ENCODE measurements around the gene SPEN.

The SPEN gene

GRCh38 chr1:15966081-15966955, 118.8 kb downstream of the SPEN start:
- no peak overlapping the region for H3K4me3 ChIP-seq (ENCODE audit: control insufficient read depth, low read depth, low read length)
- DNase-seq (ENCODE audit: low read depth) = peak; percentile 78
- TF ChIP-seq CTCF (conservative IDR thresholded peaks at IDR 0.05; ENCODE audit: control insufficient read depth, insufficient read depth, low read depth, low read length) = no peak

- no peak for TF ChIP-seq CTCF (conservative IDR thresholded peaks at IDR 0.05; ENCODE audit: control insufficient read depth, insufficient read depth, low read depth, low read length)
- DNase-seq (ENCODE audit: low read depth) = no peak
- H3K4me3 ChIP-seq (ENCODE audit: control insufficient read depth, low read depth, low read length) = no peak overlapping the region
Measured at GRCh38 chr1:15966956-15967344, 119.4 kb downstream of the SPEN start.

GRCh38 chr1:15968172-15968571, 120.7 kb downstream of the SPEN start:
- H3K4me3 ChIP-seq (ENCODE audit: control insufficient read depth, low read depth, low read length) = no peak overlapping the region
- no peak for DNase-seq (ENCODE audit: low read depth)
- no peak for TF ChIP-seq CTCF (conservative IDR thresholded peaks at IDR 0.05; ENCODE audit: control insufficient read depth, insufficient read depth, low read depth, low read length)

- DNase-seq (ENCODE audit: low read depth) = no peak
- H3K4me3 ChIP-seq (ENCODE audit: control insufficient read depth, low read depth, low read length) = no peak overlapping the region
- TF ChIP-seq CTCF (conservative IDR thresholded peaks at IDR 0.05; ENCODE audit: control insufficient read depth, insufficient read depth, low read depth, low read length) = no peak
Measured at GRCh38 chr1:15969321-15969880, 121.9 kb downstream of the SPEN start.

- no peak for DNase-seq (ENCODE audit: low read depth)
- TF ChIP-seq CTCF (conservative IDR thresholded peaks at IDR 0.05; ENCODE audit: control insufficient read depth, insufficient read depth, low read depth, low read length) = no peak
Measured at GRCh38 chr1:15970911-15971310, 123.4 kb downstream of the SPEN start.

GRCh38 chr1:15972409-15972808, 124.9 kb downstream of the SPEN start:
- H3K4me3 ChIP-seq (ENCODE audit: control insufficient read depth, low read depth, low read length) = no peak overlapping the region
- no peak for DNase-seq (ENCODE audit: low read depth)
- no peak for TF ChIP-seq CTCF (conservative IDR thresholded peaks at IDR 0.05; ENCODE audit: control insufficient read depth, insufficient read depth, low read depth, low read length)

More at GRCh38 chr1:15970911-15971310, 123.4 kb downstream of the SPEN start:
- H3K4me3 ChIP-seq (ENCODE audit: control insufficient read depth, low read depth, low read length) = no peak overlapping the region
